ENCODE data around the gene EHD4.

EHD4 gene

DNA sequence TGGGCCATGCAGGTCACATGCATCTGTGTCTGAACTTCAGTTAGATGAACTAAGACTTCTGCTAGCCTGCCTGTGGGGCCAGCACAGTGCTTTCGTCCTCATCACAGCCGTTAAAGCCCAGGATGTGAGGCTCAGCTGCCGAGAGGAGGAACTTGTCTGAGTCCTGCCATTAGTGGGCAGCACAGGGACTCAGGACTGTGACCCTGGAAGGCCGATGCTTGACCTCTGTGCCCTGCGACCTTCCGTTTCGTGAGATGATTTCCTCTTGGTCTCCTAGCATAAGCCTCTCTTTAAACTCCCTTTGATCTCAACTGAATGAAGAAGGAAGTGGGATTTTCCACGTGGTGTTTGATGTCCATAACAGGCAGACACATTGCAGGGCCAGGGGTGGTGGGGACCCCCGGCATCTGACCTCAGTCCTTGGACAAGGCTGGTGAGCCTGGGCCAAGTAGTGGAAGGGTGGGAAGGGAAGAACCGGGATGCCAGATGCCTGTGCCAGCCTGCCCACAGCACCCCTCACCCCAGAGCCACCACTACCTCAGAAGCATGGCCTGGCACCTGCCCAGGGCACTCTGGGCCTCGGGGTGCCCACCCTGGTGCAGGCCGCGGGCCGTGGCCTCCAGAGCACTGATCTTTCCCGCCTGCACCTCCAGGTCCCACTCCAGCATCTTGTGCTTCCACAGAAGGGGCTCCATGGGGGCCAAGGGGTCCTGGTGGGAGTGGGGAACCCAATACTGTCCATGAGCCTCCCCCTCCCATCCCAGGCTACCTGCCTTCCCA is 112.1 kb downstream of the EHD4 start:
- no peak for DNase-seq (ENCODE audit: low read depth in 2 of 2)

DNA sequence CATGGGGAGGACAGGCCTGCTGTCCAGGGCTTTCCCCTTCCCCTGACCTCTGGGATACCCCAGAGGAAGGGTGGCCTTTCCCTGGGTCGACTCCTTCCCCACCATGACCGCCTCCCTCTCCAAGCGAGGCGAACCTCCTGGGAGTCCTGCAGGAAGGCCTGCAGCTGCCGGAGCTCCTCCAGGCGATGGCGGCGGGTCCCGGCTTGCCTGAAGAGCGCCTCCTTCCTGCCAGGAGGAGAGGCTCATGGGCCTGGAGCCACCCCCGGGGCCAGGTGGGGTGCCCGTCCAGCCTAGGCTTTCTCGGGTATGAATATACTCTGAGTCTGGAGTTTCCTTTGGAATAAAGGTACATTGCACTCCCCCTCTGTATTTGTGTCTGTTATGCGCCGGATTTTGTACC is 113.6 kb downstream of the EHD4 start:
- DNase-seq (ENCODE audit: low read depth in 2 of 2) = no peak

DNA sequence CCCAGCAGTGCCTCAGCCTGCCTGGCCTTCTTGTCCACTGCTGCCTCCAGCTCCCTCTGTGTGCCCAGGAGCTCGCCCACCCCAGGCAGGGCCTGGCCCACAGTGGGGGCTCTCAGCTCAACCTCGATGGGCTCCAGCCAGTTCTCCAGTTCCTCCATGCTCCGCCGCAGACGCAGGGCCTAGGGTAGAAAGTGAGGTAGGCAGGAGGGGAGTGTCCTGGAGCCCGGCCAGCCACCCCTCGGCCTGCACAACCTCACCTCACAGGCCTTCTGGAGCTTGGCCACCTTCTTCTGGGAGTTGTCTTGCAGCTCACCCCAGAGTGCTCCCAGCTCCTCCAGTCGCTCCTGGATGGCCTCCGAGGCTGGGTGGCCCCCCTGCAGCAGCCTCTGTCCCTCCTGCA is 115.0 kb downstream of the EHD4 start:
- DNase-seq (ENCODE audit: low read depth in 2 of 2) = no peak

DNA sequence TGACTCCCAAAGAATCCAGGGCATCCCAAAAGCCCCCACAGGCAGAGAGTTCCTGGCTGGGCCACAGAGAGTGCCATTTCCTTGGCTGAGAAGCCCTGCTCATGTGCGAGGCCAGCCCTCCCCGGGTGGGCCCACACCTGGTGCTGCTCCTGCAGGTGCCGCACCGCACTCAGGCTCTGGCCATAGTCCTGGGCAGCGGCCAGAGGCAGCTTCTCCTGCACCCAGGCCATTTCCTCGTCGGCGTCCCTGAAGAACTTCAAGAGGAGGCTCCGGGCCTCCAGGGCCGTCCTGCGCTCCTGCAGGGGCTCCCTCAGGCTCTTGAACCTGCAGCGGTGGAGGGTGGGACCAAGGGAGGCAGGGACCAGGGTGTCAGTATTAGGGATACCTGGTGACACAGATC is 115.6 kb downstream of the EHD4 start:
- no peak for DNase-seq (ENCODE audit: low read depth in 2 of 2)

DNA sequence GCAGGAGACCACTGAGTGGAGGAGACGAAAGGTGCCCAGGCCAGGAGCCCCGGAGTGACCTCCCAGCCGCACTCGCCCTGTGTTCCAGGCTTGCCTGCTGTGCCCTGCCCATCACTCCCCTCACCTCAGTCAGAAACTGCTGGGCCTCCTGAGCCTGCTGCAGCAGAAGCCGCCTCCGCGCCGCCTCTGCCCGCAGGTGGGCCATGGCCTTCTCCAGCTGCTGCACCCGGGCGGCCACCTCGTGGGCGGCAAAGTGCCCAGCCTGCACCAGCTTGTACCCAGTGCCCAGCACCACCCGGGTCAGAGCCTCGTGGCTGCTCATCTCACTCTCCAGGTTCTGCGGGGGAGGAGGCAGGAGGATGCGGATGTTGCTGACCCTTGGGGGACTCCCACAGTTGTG is 116.1 kb downstream of the EHD4 start:
- no peak for DNase-seq (ENCODE audit: low read depth in 2 of 2)

DNA sequence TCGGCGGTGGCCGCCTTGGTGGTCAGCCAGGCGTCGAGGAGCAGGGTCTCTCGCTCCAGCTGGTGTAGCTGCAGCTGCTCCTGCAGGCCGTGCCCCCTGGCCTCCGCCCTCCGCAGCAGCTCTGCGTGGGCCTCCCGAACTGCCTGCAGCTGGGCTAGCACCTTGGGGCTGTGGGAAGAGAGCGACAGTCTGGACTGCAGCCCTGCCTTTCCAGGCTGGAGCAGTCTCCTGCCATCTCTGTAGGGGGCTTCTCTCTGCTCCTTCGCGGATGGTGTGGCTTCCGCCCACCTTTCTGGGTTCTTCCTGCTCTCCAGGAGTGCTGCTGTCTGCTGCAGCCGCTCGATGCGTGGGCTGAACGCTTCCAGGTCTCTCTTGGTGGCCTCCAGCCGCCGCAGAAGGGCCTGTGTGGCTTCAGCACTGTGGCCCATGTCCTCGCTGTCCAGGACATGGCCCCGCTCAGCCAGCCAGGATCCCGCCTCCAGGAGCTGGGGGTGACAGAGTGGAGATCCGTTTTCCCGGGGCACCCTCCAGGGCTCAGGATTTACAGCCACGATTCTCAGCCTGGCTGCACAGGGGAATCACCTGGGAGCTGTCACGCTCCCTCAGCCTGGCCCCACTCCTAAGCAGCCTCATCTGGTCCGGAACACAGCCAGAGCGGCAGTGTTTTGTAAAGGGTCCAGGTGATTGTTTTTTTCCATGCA is 116.9 kb downstream of the EHD4 start:
- DNase-seq (ENCODE audit: low read depth in 2 of 2) = no peak

DNA sequence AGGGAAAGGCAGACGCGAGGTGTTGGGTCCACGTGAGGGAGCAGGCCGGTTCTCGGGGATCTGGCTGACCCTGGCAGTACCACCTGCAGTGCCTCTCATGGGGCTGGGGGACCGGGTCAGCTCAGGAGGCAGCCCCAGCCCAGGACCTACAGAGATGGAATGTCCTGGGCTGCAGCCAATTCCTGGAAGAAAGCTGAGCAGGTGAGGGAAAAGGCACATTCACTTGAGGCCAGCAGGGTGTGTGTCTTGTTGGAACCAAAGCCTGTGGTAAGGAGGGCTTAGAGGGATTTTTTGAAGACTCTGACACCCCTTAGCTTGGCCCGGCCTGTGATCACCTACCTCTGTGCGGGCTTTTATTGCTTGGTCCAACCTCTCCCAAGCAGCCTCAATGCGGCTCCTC is 117.9 kb downstream of the EHD4 start:
- DNase-seq (ENCODE audit: low read depth in 2 of 2) = no peak

DNA sequence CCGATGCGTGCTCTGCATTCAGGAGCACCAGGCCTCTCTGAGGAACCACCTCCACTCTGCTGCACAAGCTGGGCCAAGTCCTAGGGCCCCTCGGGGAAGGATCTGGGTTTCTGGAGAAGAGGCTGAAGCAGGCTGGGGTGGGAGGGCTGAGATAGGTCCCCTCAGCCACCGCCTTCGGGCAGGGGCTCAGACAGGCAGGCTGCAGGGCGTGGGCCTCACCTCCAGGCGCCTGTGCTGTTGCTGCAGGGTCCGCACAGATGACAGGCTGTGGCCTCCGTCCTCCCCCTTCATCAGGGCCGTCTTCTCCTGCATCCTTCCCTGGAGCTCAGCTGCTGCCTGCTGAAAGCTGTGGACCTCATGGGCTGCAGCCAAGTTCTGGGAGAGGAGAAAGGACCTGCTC is 118.5 kb downstream of the EHD4 start:
- no peak for DNase-seq (ENCODE audit: low read depth in 2 of 2)

DNA sequence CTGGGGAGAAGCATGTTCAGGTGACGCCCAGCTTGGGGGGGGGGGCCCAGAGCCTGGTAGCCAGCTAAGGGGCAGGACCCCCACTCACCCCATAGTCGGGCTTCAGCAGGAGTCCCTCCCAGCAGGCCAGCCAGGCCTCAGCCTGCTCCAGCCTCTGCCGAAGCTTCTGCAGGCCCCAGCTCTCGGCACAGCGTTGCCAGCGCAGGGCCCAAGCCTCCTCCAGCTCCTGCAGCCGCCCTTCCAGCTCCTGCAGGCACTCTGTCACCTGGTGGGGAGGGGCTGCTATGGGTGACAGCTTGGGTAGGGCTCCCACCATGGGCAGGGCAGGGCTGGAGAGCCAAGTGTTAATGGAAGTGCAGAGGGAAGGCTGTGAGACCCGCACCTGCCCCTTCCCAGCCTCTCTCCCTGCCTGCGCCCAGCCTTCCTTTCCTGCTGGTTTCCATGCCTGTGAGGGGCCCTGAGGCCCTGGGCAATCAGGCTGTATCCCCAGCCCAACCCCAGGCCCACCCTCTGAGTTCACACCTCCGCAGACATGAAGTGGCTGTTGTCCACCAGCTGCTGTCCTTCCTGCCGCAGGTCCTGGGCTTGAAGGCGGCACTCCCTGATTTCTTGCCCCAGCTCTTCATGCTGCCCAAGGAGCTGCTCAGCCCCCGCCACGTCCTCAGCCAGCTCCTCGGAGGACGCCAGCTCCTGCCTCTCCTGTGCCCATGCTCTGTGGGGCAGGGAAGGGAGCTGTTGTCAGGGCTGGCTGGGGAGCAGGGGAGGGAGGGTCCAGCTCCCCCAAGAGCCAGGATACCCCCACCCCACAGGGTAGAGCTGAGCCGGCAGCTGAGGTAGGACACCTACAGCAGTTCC is 119.4 kb downstream of the EHD4 start:
- DNase-seq (ENCODE audit: low read depth in 2 of 2) = no peak

DNA sequence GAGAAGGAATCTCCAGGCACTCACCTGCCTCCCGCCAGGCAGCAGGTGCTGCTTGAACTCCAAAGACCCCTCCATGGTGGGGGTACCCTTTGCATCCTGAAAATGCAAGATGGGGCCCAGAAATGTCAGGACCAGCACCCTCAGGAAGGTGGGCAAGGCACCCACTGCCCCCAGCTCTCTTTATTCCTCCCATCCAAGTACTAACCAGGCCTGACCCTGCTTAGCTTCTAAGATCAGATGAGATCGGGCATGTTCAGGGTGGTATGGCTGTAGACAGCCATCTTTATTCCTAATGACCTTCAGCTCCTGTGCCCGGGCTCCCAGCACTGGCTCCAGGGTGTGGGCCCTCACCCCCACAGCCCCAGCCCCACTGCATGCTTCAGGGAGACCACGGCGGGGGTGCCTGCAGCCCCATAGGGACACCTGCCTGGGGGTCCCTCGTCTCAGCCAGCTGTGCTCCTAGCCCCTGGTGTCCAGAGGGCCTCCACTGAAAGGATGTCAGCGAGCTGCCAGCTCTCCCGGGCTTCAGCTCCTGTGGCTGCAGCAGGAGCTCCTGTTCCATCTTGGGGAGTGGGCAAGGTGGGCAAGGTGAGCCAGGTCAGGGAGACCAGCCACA is 120.5 kb downstream of the EHD4 start:
- DNase-seq (ENCODE audit: low read depth in 2 of 2) = no peak

DNA sequence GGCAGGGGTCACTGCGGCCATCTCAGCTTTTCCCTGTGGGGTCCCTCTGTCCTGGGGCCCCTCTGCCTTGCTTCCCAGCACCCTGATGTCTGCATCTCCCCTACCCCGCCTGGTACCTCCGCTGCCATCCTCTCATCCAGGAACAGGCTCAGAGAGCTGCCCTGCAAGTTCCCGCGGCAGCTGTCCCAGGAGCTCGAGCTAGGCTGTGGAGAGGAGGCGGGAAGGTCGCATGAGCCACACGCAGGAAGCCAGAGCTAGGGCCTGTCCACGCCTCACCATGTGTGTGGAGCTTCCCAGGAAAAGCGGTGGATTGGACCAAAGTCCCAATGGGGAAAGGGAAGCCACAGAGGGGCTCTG is 121.2 kb downstream of the EHD4 start:
- DNase-seq (ENCODE audit: low read depth in 2 of 2) = no peak

DNA sequence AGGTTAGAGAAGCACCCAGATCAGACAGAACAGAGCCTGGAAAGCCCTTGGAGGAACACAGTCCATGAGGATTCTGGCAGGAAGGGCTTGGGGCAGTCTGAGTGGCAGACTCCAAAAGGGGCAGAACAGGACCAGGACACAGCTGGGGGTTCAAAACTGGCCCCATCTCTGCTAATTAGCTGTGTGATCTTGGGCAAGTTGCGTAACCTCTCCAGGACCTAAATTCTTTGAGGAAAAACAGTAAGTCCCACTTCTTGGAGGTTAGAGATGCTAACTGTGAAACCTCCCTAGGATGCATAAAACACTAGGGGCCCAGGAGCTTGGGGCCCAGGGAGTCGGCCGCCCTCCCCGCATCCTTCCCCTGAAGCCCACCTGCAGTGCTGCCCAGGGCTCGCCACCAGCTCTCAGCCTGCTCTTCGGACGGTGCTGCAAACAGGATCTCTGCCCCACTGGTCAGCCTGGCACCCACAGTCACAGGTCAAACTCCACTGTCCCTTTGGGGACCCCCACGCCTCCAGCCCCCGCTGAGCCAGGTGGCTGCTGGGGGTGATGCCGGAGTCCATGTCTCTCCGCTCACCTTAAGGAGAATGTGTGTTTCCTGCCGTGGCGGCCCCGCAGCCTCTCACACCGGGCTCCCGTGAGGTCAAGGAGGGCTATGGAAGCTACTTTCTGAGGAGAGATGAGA is 121.7 kb downstream of the EHD4 start:
- no peak for DNase-seq (ENCODE audit: low read depth in 2 of 2)

DNA sequence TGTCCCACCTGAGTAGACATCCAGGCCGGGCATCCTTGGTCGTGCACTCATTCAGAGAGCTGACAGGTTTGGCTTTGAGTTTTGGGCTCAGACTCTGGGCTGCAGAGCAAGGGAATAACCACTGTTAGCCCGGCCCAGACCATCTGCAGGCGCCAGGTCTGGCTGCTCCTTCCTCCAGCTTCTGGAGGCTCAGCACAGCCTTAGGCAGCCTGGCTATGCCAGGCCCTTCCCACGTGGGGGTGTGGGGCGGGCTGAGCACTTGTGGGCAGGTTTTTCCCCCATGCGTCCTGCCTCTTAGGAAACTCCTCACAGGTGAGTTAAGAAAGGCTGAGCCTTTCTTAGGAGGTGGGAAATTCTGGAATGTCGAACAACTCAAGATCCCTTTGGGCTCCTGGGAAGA is 122.5 kb downstream of the EHD4 start:
- no peak for DNase-seq (ENCODE audit: low read depth in 2 of 2)

DNA sequence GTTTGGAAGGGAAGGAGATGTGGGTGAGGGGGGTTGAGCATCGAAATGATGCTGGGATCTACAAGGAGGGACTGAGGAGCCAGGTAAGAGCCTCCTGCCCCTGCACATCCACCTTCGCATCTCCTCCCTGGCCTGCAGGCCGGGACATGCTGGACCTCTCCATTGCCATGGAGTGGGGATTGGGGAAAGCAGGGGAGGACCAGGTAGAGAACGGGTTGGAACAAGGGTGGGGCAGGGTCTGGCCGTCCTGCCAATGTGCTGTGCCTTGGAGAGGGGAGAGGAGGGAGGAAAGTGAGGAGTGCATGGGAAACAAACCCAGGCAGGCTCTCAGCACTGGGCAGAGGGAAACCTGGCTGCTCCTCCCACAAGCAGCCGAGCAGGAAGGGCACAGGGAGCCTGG is 123.2 kb downstream of the EHD4 start:
- no peak for DNase-seq (ENCODE audit: low read depth in 2 of 2)

DNA sequence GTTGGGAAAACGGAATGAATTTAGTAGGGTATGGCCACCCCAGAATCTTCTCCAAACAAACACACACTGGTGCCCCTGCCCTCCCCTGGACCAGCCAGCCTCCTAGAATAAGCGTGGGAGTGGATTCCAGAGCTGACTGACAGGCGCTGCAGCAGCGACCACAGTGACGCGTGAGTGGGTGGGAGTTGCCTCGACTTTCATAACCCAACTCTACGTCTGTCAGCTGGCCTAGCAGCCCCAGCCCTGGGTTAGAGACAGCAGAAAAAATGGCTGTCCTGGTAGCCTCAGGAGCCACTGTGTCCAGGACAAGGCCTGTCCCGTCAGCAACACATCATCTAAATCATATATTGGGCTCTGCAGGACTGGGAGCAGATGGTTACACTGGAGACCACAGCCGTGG is 123.7 kb downstream of the EHD4 start:
- DNase-seq (ENCODE audit: low read depth in 2 of 2) = no peak

DNA sequence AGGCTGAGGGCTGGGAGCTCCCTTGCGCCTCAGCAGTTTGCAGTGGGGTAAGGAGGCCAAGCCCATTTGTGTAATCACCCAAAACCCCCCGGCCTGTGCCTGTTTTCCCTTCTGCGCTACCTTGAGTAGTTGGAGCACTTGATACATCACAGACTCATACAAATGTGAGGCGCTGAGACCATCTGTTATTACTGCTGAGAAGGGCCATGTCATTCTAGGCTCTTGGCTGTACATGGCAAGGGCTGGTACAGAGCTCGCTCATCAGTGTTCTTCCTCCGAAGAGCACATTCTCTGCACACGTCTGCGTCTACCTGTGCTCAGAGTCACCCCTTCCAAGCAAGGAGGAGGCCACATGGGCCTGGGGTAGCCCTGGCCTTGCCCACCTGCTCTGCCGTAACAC is 124.4 kb downstream of the EHD4 start:
- no peak for DNase-seq (ENCODE audit: low read depth in 2 of 2)

DNA sequence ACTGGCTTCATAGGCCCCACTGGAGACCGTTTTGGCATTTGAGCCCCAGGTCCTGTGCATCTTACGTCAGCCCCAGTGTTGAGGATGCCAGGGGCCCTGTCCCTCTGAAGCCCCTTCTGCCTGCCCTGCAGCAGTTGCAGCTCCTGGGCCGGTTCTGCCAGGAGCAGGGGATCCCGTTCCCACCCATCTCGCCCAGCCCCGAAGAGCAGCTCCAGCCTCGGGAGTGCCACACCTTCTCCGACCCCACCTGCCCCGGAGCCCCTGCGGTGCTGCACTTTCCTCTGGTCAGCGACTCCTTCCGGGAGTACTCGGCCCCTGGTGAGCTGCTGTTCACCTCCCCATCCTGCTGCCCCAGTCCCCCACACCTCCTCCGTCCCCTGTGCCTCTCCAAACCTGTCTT is 125.2 kb downstream of the EHD4 start:
- DNase-seq (ENCODE audit: low read depth in 2 of 2) = no peak

Data from stimulated activated CD8-positive, alpha-beta memory T cell treated with anti-CD3 and anti-CD28 coated beads, Interleukin-15, amount 100 ng/mL, for 4 hours (primary cell).